Keratinocyte (primary cell): Measurements from ENCODE around the gene XRRA1. TPM values are rescaled to one million over a fixed set of nuclear protein-coding genes. Genes with fewer than 3 reads are reported as not detected.

Source experiments
- DNase-seq: peaks from one replicate; pipeline ENCODE4 v3.0.0-alpha.2; 2011; ENCODE audit warnings: low read depth, missing footprints, low spot score
- FAIRE-seq: peaks from 2 replicates; lab custom pipeline; 2011; peaks lifted over from hg19 to GRCh38; lab: Jason Lieb, UNC
- H2AFZ ChIP-seq: 2 replicates; pipeline ENCODE4 v1.6.0; 2012; ENCODE audit warnings: low read length, control low read depth, inconsistent platforms; ENCODE audit not compliant: control insufficient read depth
- H3K27ac ChIP-seq: 2 replicates; pipeline ENCODE4 v1.5.1; 2011; ENCODE audit warnings: low read length; ENCODE audit not compliant: control insufficient read depth, insufficient read depth
- H3K27me3 ChIP-seq: 3 replicates; pipeline ENCODE4 v1.6.0; 2011; ENCODE audit warnings: low read length; ENCODE audit not compliant: control insufficient read depth, insufficient read depth; ENCODE audit errors: extremely low read depth
- H3K36me3 ChIP-seq, 2 experiments: 2 replicates in 1 of 2; 3 replicates in 1 of 2; pipeline ENCODE4 v1.5.1; 2011; ENCODE audit warnings: low read length in 2 of 2, mild to moderate bottlenecking in 1 of 2; ENCODE audit not compliant: control insufficient read depth in 2 of 2, insufficient read depth in 2 of 2; ENCODE audit errors: extremely low read depth in 1 of 2
- H3K4me1 ChIP-seq: 3 replicates; pipeline ENCODE4 v1.5.1; 2011; ENCODE audit warnings: low read length; ENCODE audit not compliant: control insufficient read depth, insufficient read depth; ENCODE audit errors: extremely low read depth
- H3K4me2 ChIP-seq: 3 replicates; pipeline ENCODE4 v1.6.0; 2011; ENCODE audit warnings: low read depth, low read length; ENCODE audit not compliant: control insufficient read depth, insufficient read depth; ENCODE audit errors: extremely low read depth
- H3K4me3 ChIP-seq, 3 experiments: fragments of 200-600 bp in 1 of 3; sonication (generic) in 1 of 3; 2 replicates in 2 of 3; 3 replicates in 1 of 3; pipeline ENCODE4 v1.5.1; 2011 to 2016; ENCODE audit warnings: low read length in 3 of 3, mild to moderate bottlenecking in 3 of 3, control low read depth in 2 of 3, inconsistent platforms in 1 of 3, low read depth in 1 of 3, mixed read lengths in 1 of 3, mixed run types in 1 of 3, moderate library complexity in 1 of 3; ENCODE audit not compliant: control insufficient read depth in 2 of 3, insufficient read depth in 2 of 3; ENCODE audit errors: extremely low read depth in 1 of 3
- H3K79me2 ChIP-seq: 2 replicates; pipeline ENCODE4 v1.6.0; 2012; ENCODE audit warnings: low read length; ENCODE audit not compliant: control insufficient read depth, insufficient read depth
- H3K9ac ChIP-seq: 3 replicates; pipeline ENCODE4 v1.6.0; 2011; ENCODE audit warnings: low read length; ENCODE audit not compliant: control insufficient read depth, insufficient read depth; ENCODE audit errors: extremely low read depth
- H3K9me1 ChIP-seq: 3 replicates; pipeline ENCODE4 v1.6.0; 2011; ENCODE audit warnings: low read length; ENCODE audit not compliant: control insufficient read depth, insufficient read depth; ENCODE audit errors: extremely low read depth
- H3K9me3 ChIP-seq: 2 replicates; pipeline ENCODE4 v1.5.1; 2012; ENCODE audit warnings: low read depth, low read length; ENCODE audit not compliant: control insufficient read depth
- H4K20me1 ChIP-seq: 3 replicates; pipeline ENCODE4 v1.6.0; 2011; ENCODE audit warnings: low read length; ENCODE audit not compliant: control insufficient read depth, insufficient read depth; ENCODE audit errors: extremely low read depth
- CTCF ChIP-seq, 3 experiments: IDR thresholded peaks in 1 of 3; conservative IDR thresholded peaks in 1 of 3; optimal IDR thresholded peaks in 1 of 3; 2 replicates in 2 of 3; 3 replicates in 1 of 3; pipeline versions ENCODE3 to v1.5.1; 2011; ENCODE audit warnings: low read length in 3 of 3, mild to moderate bottlenecking in 3 of 3, moderate library complexity in 2 of 3, control low read depth in 1 of 3, inconsistent platforms in 1 of 3; ENCODE audit not compliant: insufficient read depth in 2 of 3; ENCODE audit errors: extremely low read depth in 1 of 3
- EZH2 ChIP-seq: IDR thresholded peaks from one replicate; pipeline ENCODE4 v1.6.1; 2012; ENCODE audit warnings: inconsistent platforms, mild to moderate bottlenecking, low read length, moderate library complexity
- dilution Hi-C: fragments of 300-500 bp; cut with MboI; formaldehyde crosslinking; loops from one replicate; pipeline ENCODE4 v1.7.0; 2020; ENCODE audit warnings: low sequenced_read_pairs; ENCODE audit not compliant: extremely low pct_ligation_motif_present
- polyA plus RNA-seq, 5 experiments: library from polyadenylated mRNA; depleted of rRNA in 3 of 5; stranded (reverse) in 3 of 5; stranded (forward) in 1 of 5; unstranded in 1 of 5; fragments of >200 nt; gene quantifications; 1 replicate in 1 of 5; 2 replicates in 3 of 5; 3 replicates in 1 of 5; pipeline versions ENCODE4 v1.2.1 to v1.2.3, GENCODE V29; 2011 to 2012; ENCODE audit warnings: missing spikeins in 2 of 5, low read depth in 1 of 5, low replicate concordance in 1 of 5

The XRRA1 gene
- polyA plus RNA-seq, 1 donor (not counting 4 experiments of a cell fraction or from before 2014, with no cell fraction given) = 9.1 TPM

- Histone ChIP-seq H3K4me2 (no peak overlapping the region), H3K36me3 (peaks cover 2 to 4% of the 10 kb centered on the region in 2 experiments), H3K27ac (no peak overlapping the region), H3K27me3 (no peaks in the 10 kb centered on the region), H2AFZ (no peak overlapping the region), H3K9me1 (no peaks in the 10 kb centered on the region), H3K79me2 (no peaks in the 10 kb centered on the region), H3K4me1 (peaks cover 9% of the 10 kb centered on the region), H4K20me1 (no peaks in the 10 kb centered on the region), H3K9ac (no peak overlapping the region), H3K9me3 (no peaks in the 10 kb centered on the region), H3K4me3 (no peak overlapping the region)
- DNase-seq (no peak), FAIRE-seq (no peak)
- dilution Hi-C loops = no loop called here
- no peak for TF ChIP-seq EZH2
- TF ChIP-seq CTCF (optimal IDR thresholded peaks at IDR 0.05 in 1 of 3, IDR thresholded peaks at IDR 0.05 in 1 of 3, conservative IDR thresholded peaks at IDR 0.05 in 1 of 3; ENCODE audit: extremely low read depth in 1 of 3, insufficient read depth in 2 of 3, low read length in 3 of 3) = no peak
These were observed 132.9 kb downstream of the XRRA1 start for GRCh38 chr11:74815966-74816365.

GRCh38 chr11:74809801-74810200 is 139.1 kb downstream of the XRRA1 start:
- Histone ChIP-seq H3K36me3 (no peaks in the 10 kb centered on the region), H3K4me3 (no peak overlapping the region), H2AFZ (no peak overlapping the region), H3K9me1 (no peaks in the 10 kb centered on the region), H3K4me2 (no peak overlapping the region), H3K79me2 (peaks cover 19% of the 10 kb centered on the region), H4K20me1 (no peaks in the 10 kb centered on the region), H3K4me1 (no peaks in the 10 kb centered on the region), H3K27ac (no peak overlapping the region), H3K9ac (no peak overlapping the region), H3K9me3 (no peaks in the 10 kb centered on the region), H3K27me3 (no peaks in the 10 kb centered on the region)
- TF ChIP-seq EZH2 = no peak
- no peak for TF ChIP-seq CTCF (optimal IDR thresholded peaks at IDR 0.05 in 1 of 3, IDR thresholded peaks at IDR 0.05 in 1 of 3, conservative IDR thresholded peaks at IDR 0.05 in 1 of 3; ENCODE audit: extremely low read depth in 1 of 3, insufficient read depth in 2 of 3, low read length in 3 of 3)
- DNase-seq = no peak
- dilution Hi-C loops = no loop called here
- FAIRE-seq = no peak
